Gastroesophageal sphincter (tissue), 4 donors: ENCODE measurements around the gene NMUR1. TPM values are rescaled to one million over a fixed set of nuclear protein-coding genes. Genes with fewer than 3 reads are reported as not detected.

Experiments used
- ATAC-seq: fragments of 150-250 bp; one replicate; pipeline ENCODE4 v1.9.1; 2016; ENCODE audit warnings: mild to moderate bottlenecking, moderate library complexity
- H3K27ac ChIP-seq, 4 donors: fragments of 200-600 bp; sonication (generic) in 3 of 4; 1 replicate in 3 of 4; 2 replicates in 1 of 4; pipeline ENCODE4 v1.5.1; 2016 to 2019
- H3K27me3 ChIP-seq: fragments of 200-600 bp; sonication (generic); one replicate; pipeline ENCODE4 v1.5.1; 2019
- H3K36me3 ChIP-seq, 2 donors: fragments of 200-600 bp; sonication (generic); one replicate each; pipeline ENCODE4 v1.5.1; 2019; ENCODE audit warnings: control low read depth in 1 of 2
- H3K4me1 ChIP-seq, 3 donors: fragments of 200-600 bp; sonication (generic); 1 replicate in 2 of 3; 2 replicates in 1 of 3; pipeline ENCODE4 v1.5.1; 2016 to 2019; ENCODE audit warnings: control low read depth in 2 of 3
- H3K4me3 ChIP-seq, 2 donors: fragments of 200-600 bp; sonication (generic); one replicate each; pipeline ENCODE4 v1.5.1; 2019; ENCODE audit warnings: mild to moderate bottlenecking in 1 of 2, moderate library complexity in 1 of 2
- H3K9me3 ChIP-seq, 3 donors: fragments of 200-600 bp; sonication (generic); one replicate each; pipeline ENCODE4 v1.5.1; 2017 to 2019; ENCODE audit warnings: control low read depth in 2 of 3
- EP300 ChIP-seq: sonication (generic); formaldehyde crosslinking; IDR thresholded peaks from one replicate; pipeline ENCODE4 v1.6.1; 2017; ENCODE audit warnings: antibody characterized with exemption, mild to moderate bottlenecking
- POLR2A ChIP-seq, 2 donors: fragments of 450-650 bp; IDR thresholded peaks; one replicate each; pipeline ENCODE4 v1.6.1; 2017; ENCODE audit warnings: antibody characterized with exemption in 2 of 2, mild to moderate bottlenecking in 2 of 2, moderate library complexity in 1 of 2
- POLR2AphosphoS5 ChIP-seq: sonication (generic); formaldehyde crosslinking; IDR thresholded peaks from one replicate; pipeline ENCODE4 v1.6.1; 2017; ENCODE audit warnings: antibody characterized with exemption
- WGBS, 2 donors: methylation state at CpG; one replicate each; pipeline ENCODE4 v1.1.5; 2018; ENCODE audit warnings: low coverage in 1 of 2; 5-methylcytosine and 5-hydroxymethylcytosine counted together
- total RNA-seq, 4 donors: library from RNA; depleted of rRNA; stranded (reverse); fragments of >200 nt; gene quantifications; one replicate each; pipeline ENCODE4 v1.1.0, GENCODE V29; 2016
- TF ChIP-seq, protein P1 (sequence below), 4 experiments: fragments of 200-600 bp in 2 of 4; fragments of 450-650 bp in 2 of 4; sonication (generic) in 1 of 4; IDR thresholded peaks; one replicate each; pipeline ENCODE4 v1.5.1; 2017 to 2019; ENCODE audit warnings: antibody characterized with exemption in 4 of 4, mild to moderate bottlenecking in 2 of 4, moderate library complexity in 2 of 4

NMUR1 gene
- total RNA-seq, 4 donors from 2014 or later = 2.2 to 7.0 (median 4.7) TPM

DNA sequence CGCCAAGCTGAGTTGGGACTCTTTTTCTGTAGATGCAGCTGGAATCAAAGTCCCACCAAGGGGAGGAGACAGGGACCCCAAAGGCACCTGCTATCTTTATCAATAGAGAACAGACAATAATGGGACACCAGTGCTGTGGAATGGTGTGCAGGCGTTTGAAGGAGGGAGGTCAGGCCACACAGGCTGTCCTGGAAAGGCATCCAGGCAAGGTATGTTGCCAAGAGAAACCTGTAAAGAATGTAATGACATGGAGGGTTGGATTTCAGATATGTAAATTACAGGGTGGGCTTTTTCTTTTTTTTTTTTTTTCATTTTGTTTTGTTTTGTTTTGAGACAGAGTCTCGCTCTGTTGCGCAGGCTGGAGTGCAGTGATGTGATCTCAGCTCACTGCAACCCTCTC lies 9.7 kb upstream of the NMUR1 start:
- no peak overlapping the region for H3K4me3 ChIP-seq
- H3K27me3 ChIP-seq = no peaks in the 10 kb centered on the region
- peaks cover 0 to 15% (median 0%) of the 10 kb centered on the region in 3 donors for H3K9me3 ChIP-seq
- H3K27ac ChIP-seq = no peak overlapping the region
- H3K4me1 ChIP-seq = peaks cover 0 to 13% (median 0%) of the 10 kb centered on the region in 3 donors
- no peak for ATAC-seq
- WGBS, 2 donors = 86 to 92% methylated on average over 3 to 4 of the region's 4 CpGs
- H3K36me3 ChIP-seq = no peaks in the 10 kb centered on the region
- TF ChIP-seq, protein P1, sequence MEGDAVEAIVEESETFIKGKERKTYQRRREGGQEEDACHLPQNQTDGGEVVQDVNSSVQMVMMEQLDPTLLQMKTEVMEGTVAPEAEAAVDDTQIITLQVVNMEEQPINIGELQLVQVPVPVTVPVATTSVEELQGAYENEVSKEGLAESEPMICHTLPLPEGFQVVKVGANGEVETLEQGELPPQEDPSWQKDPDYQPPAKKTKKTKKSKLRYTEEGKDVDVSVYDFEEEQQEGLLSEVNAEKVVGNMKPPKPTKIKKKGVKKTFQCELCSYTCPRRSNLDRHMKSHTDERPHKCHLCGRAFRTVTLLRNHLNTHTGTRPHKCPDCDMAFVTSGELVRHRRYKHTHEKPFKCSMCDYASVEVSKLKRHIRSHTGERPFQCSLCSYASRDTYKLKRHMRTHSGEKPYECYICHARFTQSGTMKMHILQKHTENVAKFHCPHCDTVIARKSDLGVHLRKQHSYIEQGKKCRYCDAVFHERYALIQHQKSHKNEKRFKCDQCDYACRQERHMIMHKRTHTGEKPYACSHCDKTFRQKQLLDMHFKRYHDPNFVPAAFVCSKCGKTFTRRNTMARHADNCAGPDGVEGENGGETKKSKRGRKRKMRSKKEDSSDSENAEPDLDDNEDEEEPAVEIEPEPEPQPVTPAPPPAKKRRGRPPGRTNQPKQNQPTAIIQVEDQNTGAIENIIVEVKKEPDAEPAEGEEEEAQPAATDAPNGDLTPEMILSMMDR (IDR thresholded peaks at IDR 0.05) = no peak
- no peak for TF ChIP-seq EP300
- no peak for TF ChIP-seq POLR2AphosphoS5
- no peak for TF ChIP-seq POLR2A (IDR thresholded peaks at IDR 0.05)

DNA sequence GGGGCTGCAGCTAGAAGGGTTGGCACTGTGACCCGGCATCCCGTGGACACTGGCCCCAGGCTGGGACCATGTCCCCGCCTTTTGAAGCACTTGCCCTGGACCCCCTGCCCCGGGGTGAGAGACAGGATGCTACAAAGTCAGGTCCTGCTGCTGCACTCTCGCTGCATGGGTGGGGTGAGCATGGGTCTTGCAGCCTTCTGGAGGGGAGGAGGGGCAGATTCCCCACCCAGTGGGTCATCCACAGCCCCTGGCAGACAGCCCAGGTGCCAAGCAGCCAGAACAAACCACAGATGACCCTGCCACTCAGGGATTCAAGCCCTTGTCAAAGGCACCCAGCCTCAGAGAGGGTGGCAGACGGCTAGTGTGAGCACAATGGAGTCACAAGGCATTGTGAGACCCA lies 5.7 kb upstream of the NMUR1 start:
- no peak for ATAC-seq
- WGBS, 2 donors = 53 to 70% methylated on average over 1 to 2 of the region's 6 CpGs

DNA sequence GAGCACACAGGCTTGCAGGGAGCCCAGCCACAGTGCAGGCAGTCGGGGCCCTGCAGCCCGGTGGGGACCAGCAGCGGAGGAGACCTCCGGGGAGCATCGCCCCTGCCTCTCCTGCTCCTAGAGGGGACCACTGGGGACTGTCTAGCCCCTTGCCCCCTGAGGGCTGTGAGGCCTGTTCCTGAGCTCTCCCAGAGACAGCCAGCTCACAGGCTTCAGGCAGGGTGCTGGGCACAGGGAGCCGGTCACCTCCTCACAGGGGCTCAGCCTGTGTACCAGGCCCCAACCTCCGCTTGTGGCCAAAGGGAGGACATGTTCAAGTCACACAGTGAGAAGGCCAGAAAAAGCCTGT lies 3.5 kb upstream of the NMUR1 start:
- Histone ChIP-seq H3K4me1 (peaks cover 0 to 21% (median 0%) of the 10 kb centered on the region in 3 donors), H3K9me3 (no peaks in the 10 kb centered on the region), H3K27me3 (peaks cover 7% of the 10 kb centered on the region), H3K36me3 (no peaks in the 10 kb centered on the region), H3K4me3 (no peak overlapping the region), H3K27ac (no peak overlapping the region)
- TF ChIP-seq POLR2A (IDR thresholded peaks at IDR 0.05) = no peak
- TF ChIP-seq, protein P1 (IDR thresholded peaks at IDR 0.05) = no peak
- no peak for TF ChIP-seq EP300
- ATAC-seq = no peak
- WGBS, 2 donors = 100% methylated on average over 1 of the region's 7 CpGs; no CpG with 5 or more reads in 1 of the 2 donors

More for the DNA sequence above, 5.7 kb upstream of the NMUR1 start:
- Histone ChIP-seq H3K4me3 (no peak overlapping the region), H3K36me3 (no peaks in the 10 kb centered on the region), H3K27ac (no peak overlapping the region), H3K9me3 (no peaks in the 10 kb centered on the region), H3K4me1 (peaks cover 0 to 1% (median 0%) of the 10 kb centered on the region in 3 donors), H3K27me3 (no peaks in the 10 kb centered on the region)
- TF ChIP-seq POLR2AphosphoS5 (no peak), POLR2A (IDR thresholded peaks at IDR 0.05) (no peak), EP300 (no peak)
- TF ChIP-seq, protein P1 (IDR thresholded peaks at IDR 0.05) = no peak

DNA sequence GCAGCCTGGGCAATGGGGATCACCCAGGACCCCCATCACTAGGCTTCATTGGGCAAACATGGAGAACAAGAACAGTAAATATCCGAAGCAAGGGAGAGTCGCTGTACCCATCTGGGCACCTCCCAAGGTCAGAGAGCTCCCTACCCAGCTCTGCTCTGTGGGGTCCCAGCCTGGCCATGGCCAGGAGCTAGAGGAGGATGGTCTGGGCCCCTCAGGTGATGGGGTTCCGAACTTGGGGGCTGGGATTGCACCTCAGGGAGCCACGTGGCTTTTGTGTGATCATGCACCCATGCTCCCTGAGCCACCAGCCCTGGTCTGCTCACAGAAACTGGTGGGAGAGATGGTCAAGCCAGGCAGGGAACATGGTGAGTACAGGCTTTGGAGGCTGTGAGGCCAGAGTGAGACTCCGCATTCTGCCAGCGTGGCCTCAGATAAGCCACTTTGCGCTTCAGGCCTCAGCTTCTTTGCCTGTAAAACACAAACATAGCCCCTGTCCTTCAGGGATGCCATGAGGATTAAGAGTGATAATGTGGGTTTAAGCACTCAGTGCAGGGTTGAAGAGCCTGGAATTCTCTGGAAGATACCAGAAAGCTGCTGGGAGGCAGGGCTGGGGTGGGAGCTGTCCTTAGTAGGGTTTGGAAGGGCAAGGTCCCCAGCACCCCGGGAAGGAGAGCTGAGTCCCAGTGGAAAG lies 3.0 kb upstream of the NMUR1 start:
- Histone ChIP-seq H3K27me3 (peaks cover 7% of the 10 kb centered on the region), H3K27ac (no peak overlapping the region), H3K9me3 (no peaks in the 10 kb centered on the region), H3K4me1 (peaks cover 0 to 24% (median 0%) of the 10 kb centered on the region in 3 donors), H3K36me3 (no peaks in the 10 kb centered on the region), H3K4me3 (no peak overlapping the region)
- TF ChIP-seq POLR2AphosphoS5 = no peak
- no peak for ATAC-seq
- WGBS, 2 donors = 69 to 79% methylated on average over 3 to 4 of the region's 8 CpGs

DNA sequence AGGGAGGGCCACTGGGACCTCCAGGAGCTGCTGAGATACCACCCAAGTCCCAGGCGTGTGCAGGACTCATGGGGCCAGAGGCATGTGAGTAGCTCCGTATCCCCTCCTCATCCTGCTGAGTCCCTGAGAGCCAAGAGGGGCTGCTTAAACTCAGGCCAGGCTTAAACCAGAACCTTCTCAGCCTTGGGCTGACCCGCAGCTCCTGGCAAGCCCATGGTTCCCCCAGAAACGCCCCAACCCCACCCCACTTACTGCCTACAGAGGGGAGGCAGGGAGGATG lies 2.5 kb upstream of the NMUR1 start:
- peaks cover 0 to 24% (median 0%) of the 10 kb centered on the region in 3 donors for H3K4me1 ChIP-seq
- no CpG with 5 or more reads among the region's 4 CpGs for WGBS, 2 donors
- no peaks in the 10 kb centered on the region for H3K36me3 ChIP-seq
- peaks cover 7% of the 10 kb centered on the region for H3K27me3 ChIP-seq
- TF ChIP-seq, protein P1 (IDR thresholded peaks at IDR 0.05) = no peak
- TF ChIP-seq POLR2A (IDR thresholded peaks at IDR 0.05) (no peak), EP300 (no peak), POLR2AphosphoS5 (no peak)
- ATAC-seq = no peak
- H3K4me3 ChIP-seq = no peak overlapping the region
- no peak overlapping the region for H3K27ac ChIP-seq
- no peaks in the 10 kb centered on the region for H3K9me3 ChIP-seq
